Measurements from ENCODE around the gene TJP1. TPM values are rescaled to one million over a fixed set of nuclear protein-coding genes. Genes with fewer than 3 reads are reported as not detected.

TJP1 gene
- total RNA-seq, 1 experiment from 2014 or later: 129 TPM

GRCh38 chr15:29674661-29675533, 147.4 kb downstream of the TJP1 start (continued):
- TF ChIP-seq AR (CRISPR knock-in tag; IDR thresholded peaks at IDR 0.05) (no peak), GTF2I (CRISPR knock-in tag; conservative IDR thresholded peaks at IDR 0.05) (peak; percentile 55; the same call in 1 of the 2 replicates), ZBTB21 (CRISPR knock-in tag; IDR thresholded peaks at IDR 0.05; ENCODE audit: borderline replicate concordance) (no peak), E2F4 (CRISPR knock-in tag; IDR thresholded peaks at IDR 0.05; ENCODE audit: borderline replicate concordance, low read depth) (no peak), ARID4B (CRISPR knock-in tag; IDR thresholded peaks at IDR 0.05; ENCODE audit: borderline replicate concordance) (peak; percentile 49; the same call in 1 of the 2 replicates), SP1 (CRISPR knock-in tag; conservative IDR thresholded peaks at IDR 0.05) (peak; percentile 67; the same call in 1 of the 2 replicates), MAX (CRISPR knock-in tag; IDR thresholded peaks at IDR 0.05) (peak; percentile 73; the same call in 1 of the 2 replicates)
- TF ChIP-seq, protein P1, sequence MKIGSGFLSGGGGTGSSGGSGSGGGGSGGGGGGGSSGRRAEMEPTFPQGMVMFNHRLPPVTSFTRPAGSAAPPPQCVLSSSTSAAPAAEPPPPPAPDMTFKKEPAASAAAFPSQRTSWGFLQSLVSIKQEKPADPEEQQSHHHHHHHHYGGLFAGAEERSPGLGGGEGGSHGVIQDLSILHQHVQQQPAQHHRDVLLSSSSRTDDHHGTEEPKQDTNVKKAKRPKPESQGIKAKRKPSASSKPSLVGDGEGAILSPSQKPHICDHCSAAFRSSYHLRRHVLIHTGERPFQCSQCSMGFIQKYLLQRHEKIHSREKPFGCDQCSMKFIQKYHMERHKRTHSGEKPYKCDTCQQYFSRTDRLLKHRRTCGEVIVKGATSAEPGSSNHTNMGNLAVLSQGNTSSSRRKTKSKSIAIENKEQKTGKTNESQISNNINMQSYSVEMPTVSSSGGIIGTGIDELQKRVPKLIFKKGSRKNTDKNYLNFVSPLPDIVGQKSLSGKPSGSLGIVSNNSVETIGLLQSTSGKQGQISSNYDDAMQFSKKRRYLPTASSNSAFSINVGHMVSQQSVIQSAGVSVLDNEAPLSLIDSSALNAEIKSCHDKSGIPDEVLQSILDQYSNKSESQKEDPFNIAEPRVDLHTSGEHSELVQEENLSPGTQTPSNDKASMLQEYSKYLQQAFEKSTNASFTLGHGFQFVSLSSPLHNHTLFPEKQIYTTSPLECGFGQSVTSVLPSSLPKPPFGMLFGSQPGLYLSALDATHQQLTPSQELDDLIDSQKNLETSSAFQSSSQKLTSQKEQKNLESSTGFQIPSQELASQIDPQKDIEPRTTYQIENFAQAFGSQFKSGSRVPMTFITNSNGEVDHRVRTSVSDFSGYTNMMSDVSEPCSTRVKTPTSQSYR (CRISPR knock-in tag; IDR thresholded peaks at IDR 0.05): peak; percentile 73; the same call in 1 of the 2 replicates
- TF ChIP-seq, protein P2, sequence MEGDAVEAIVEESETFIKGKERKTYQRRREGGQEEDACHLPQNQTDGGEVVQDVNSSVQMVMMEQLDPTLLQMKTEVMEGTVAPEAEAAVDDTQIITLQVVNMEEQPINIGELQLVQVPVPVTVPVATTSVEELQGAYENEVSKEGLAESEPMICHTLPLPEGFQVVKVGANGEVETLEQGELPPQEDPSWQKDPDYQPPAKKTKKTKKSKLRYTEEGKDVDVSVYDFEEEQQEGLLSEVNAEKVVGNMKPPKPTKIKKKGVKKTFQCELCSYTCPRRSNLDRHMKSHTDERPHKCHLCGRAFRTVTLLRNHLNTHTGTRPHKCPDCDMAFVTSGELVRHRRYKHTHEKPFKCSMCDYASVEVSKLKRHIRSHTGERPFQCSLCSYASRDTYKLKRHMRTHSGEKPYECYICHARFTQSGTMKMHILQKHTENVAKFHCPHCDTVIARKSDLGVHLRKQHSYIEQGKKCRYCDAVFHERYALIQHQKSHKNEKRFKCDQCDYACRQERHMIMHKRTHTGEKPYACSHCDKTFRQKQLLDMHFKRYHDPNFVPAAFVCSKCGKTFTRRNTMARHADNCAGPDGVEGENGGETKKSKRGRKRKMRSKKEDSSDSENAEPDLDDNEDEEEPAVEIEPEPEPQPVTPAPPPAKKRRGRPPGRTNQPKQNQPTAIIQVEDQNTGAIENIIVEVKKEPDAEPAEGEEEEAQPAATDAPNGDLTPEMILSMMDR (IDR thresholded peaks at IDR 0.05): no peak
